Chondrocyte (in vitro differentiated cells): ENCODE measurements around the gene NFE2L3. TPM values are rescaled to one million over a fixed set of nuclear protein-coding genes. Genes with fewer than 3 reads are reported as not detected.

ENCODE experiments used
- DNase-seq: peaks from one replicate; pipeline ENCODE4 v3.0.0; 2021; ENCODE audit warnings: mixed read lengths, low spot score
- H3K27ac Mint-ChIP-seq: one replicate; pipeline ENCODE4 v1.8.0; 2021; ENCODE audit warnings: mild to moderate bottlenecking, moderate library complexity, mixed read lengths; ENCODE audit not compliant: unreplicated experiment
- H3K27me3 Mint-ChIP-seq: 2 replicates; pipeline ENCODE4 v1.8.0; 2021; ENCODE audit warnings: low read depth, mixed read lengths
- H3K36me3 Mint-ChIP-seq: 2 replicates; pipeline ENCODE4 v1.8.0; 2021; ENCODE audit warnings: low read depth, mixed read lengths
- H3K4me1 Mint-ChIP-seq: 2 replicates; pipeline ENCODE4 v1.8.0; 2021; ENCODE audit warnings: low read depth, mild to moderate bottlenecking, mixed read lengths
- H3K4me3 Mint-ChIP-seq: one replicate; pipeline ENCODE4 v1.8.0; 2021; ENCODE audit warnings: mild to moderate bottlenecking, moderate library complexity, mixed read lengths; ENCODE audit not compliant: unreplicated experiment
- H3K9me3 Mint-ChIP-seq: 2 replicates; pipeline ENCODE4 v1.8.0; 2021; ENCODE audit warnings: low read depth, mixed read lengths
- total RNA-seq: library from RNA; stranded (reverse); gene quantifications from 3 replicates; pipeline ENCODE4 v1.2.1, GENCODE V29; 2021
- TF ChIP-seq, protein P1 (sequence below): fragments of 200-600 bp; sonication (generic); IDR thresholded peaks from 2 replicates; pipeline ENCODE4 v1.5.0; 2021; ENCODE audit warnings: antibody characterized with exemption, mild to moderate bottlenecking, moderate library complexity

The NFE2L3 gene
- total RNA-seq, 1 donor from 2014 or later, result 0.52 TPM

DNA sequence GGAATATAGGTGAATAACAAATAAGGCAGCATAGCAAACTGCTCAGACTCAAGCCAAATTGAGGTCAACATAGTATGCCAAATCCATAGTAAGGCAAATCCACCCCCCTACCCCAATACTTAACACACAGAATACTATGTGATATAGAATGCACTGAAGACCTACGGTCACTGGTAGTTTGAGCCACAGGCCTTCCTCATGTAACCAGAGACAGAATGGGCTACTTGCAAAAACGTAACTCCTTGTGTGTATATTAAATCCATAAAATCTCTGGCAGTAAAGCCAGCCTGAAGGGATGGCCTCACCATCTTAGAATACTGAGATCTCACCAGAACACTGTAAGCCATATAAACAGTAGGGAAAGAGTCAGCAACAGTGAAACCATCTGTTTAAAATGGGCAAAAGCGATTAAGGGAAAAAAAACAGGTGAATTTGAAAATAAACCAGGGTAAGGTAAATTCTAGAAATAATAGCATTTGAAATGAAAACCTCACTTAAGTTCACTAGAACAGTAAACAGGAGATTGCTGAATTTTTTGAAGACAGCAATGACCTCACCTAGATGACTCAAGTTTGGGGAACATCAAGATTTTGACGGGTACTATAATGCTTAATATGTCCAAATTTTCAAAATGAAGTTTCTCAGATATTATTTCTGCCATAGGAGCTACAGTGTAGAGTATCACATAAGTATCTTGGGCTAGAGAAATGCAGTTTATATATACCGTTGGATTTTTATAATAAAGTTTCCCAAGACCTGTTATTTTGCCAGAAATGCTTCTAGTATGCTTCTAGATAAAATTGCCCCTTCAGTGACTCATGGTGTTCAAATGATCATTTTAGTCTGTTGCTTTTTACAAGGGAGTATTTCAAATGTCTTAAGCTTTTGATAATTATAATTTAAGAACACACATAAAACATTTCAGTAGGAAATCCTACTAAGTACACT lies 34.6 kb downstream of the NFE2L3 start:
- DNase-seq, result no peak
- Mint-ChIP-seq H3K4me1 (peaks cover 33% of the 10 kb centered on the region), H3K36me3 (peaks cover 39% of the 10 kb centered on the region), H3K9me3 (no peaks in the 10 kb centered on the region), H3K4me3 (no peak overlapping the region), H3K27me3 (no peaks in the 10 kb centered on the region), H3K27ac (peak overlapping the region; percentile 20)
- TF ChIP-seq, protein P1, sequence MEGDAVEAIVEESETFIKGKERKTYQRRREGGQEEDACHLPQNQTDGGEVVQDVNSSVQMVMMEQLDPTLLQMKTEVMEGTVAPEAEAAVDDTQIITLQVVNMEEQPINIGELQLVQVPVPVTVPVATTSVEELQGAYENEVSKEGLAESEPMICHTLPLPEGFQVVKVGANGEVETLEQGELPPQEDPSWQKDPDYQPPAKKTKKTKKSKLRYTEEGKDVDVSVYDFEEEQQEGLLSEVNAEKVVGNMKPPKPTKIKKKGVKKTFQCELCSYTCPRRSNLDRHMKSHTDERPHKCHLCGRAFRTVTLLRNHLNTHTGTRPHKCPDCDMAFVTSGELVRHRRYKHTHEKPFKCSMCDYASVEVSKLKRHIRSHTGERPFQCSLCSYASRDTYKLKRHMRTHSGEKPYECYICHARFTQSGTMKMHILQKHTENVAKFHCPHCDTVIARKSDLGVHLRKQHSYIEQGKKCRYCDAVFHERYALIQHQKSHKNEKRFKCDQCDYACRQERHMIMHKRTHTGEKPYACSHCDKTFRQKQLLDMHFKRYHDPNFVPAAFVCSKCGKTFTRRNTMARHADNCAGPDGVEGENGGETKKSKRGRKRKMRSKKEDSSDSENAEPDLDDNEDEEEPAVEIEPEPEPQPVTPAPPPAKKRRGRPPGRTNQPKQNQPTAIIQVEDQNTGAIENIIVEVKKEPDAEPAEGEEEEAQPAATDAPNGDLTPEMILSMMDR, result no peak

DNA sequence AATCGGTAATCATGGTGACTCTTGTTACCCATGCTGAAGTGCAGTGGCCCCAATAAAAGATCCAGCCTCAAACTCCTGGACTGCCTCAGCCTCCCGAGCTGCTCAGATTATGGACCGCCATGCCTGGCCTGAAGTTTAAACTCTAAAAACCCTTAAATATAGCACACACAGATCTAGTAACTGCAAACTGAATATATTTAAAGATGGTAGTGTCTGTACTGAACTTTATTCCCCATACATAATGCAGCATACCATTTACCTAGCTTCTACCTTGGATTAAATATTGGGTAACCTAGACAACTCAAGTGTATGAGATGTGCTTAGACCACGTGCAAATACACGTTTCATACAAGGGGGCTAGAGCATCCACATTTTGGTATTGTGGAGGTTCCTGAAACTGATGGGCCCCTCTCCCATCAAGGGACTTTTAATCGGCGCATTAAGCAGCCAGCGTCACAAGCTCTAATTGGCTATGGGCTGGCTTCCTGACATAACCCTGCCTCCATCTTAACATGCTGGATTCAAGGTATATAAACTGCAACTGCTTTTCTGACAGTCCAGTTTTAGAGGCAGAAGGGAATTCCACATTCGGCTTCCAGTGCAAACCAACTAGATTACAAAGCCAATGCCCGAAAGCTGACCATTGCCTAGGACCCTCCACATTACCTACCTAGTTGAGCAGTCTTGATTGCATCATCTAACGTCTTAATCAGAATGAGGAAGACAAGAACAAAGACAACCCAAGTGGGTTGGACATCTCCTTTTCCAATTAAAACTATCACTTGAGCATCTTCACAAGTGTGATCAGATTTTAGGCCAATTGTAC lies 35.6 kb downstream of the NFE2L3 start:
- Mint-ChIP-seq H3K36me3 (peaks cover 48% of the 10 kb centered on the region), H3K27me3 (no peaks in the 10 kb centered on the region), H3K9me3 (no peaks in the 10 kb centered on the region), H3K4me1 (peaks cover 41% of the 10 kb centered on the region), H3K27ac (no peak overlapping the region), H3K4me3 (no peak overlapping the region)
- no peak for DNase-seq
- TF ChIP-seq, protein P1, result no peak

DNA sequence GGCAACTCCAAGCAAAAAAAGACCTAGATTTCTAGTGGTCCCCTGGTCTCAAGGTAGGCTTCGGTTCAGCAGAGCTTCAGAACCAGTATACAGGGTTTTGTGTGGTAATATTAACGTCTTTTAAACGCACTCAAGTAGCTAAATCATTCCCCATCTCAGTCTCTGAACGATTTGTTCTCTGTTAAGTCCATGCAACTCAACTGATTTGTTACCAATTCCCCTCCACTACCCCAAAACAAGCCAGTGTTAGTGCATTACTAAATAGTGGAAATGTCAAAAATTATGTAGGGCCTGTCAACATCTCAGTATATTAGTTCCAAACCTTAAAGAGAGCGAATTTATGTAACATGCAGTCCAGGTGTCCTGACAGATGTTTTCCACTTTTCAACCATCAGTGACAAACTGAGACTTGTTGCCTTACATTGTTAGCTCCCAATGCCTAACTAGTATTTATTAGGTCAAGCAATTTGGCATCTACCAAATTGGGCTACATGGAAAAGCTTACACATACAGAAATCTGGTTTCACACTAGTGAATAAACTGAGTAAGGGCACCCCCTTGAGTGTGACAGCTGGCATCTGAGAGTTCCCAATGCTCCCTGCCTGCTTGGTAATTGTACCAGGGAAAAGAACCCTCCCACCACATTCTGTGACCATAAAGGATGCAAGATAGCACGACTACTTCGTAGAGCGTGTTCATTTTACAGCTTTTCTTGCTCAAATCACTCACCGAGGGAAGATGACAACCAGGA lies 36.4 kb downstream of the NFE2L3 start:
- Mint-ChIP-seq H3K4me1 (peaks cover 48% of the 10 kb centered on the region), H3K9me3 (no peaks in the 10 kb centered on the region), H3K27ac (no peak overlapping the region), H3K36me3 (peaks cover 55% of the 10 kb centered on the region), H3K4me3 (no peak overlapping the region), H3K27me3 (no peaks in the 10 kb centered on the region)
- TF ChIP-seq, protein P1, result no peak
- DNase-seq, result no peak

DNA sequence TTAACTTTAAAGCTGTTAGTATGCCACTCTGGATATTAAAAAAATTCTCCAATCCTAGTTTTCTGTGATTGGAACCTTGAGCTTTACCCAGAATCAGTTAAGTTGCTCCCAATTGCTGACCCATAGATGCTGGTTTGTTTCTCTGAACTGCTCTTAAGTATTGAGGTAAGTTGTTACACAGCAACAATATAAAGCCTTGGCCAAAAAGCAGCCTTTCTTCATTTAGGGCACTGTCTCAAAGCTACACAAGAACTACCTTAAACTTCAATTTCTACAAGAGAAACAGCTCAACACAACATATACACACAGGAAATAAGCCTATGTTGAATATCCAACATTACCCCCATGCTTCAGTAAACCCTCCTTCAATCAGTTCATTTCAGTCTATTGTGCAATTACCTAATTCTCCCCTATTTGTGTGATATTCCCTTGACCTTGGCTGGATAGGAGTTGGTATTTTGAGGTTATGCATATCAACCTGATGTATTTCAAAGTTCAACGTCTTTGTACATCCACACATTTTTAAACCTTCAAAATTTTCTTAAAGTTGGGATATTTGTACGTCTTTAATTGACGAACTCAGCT lies 37.1 kb downstream of the NFE2L3 start:
- no peaks in the 10 kb centered on the region for H3K9me3 Mint-ChIP-seq
- peaks cover 54% of the 10 kb centered on the region for H3K4me1 Mint-ChIP-seq
- DNase-seq, result no peak
- no peak overlapping the region for H3K27ac Mint-ChIP-seq
- H3K4me3 Mint-ChIP-seq, result no peak overlapping the region
- H3K27me3 Mint-ChIP-seq, result no peaks in the 10 kb centered on the region
- peaks cover 61% of the 10 kb centered on the region for H3K36me3 Mint-ChIP-seq
- TF ChIP-seq, protein P1, result no peak
